ENCODE data around the gene IL37. TPM values are rescaled to one million over a fixed set of nuclear protein-coding genes. Genes with fewer than 3 reads are reported as not detected.

Gene IL37
- total RNA-seq, 1 experiment from 2014 or later: 0.36 TPM

DNA sequence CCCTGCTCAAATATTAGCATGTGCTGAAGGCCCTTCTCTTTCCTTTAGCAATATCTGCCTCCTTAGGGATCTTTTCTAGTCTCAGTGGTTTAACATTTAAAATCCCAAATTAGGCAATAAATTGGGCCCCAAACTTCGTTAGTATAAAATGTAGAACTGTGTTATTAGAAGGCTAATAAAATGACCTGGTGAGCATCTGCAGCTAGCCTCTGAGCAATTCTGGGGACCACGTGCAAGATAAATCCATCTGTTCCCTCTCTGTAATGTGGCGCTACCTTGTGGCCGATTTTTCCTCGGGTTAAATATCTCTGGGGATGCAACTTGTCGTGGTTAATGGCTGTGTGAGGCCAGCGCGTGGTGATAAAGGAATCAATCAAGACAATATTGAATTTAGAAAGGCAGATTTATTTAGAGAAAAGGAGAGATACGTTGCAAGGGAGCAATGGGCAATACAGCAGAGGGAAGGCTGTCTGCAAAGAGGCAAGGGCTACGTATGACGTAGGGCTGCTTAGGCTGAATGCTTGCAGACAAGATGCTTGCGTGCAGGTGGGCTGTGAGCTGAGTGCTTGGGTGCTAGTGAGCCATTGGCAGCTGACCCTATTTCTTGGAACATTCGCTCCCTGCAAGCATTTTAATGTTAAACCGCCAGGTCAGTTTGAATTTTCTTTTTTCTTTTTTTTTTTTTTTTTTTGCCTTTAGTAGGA, 48.3 kb downstream of the IL37 start:
- DNase-seq (ENCODE audit: low read depth): peak; percentile 16

DNA sequence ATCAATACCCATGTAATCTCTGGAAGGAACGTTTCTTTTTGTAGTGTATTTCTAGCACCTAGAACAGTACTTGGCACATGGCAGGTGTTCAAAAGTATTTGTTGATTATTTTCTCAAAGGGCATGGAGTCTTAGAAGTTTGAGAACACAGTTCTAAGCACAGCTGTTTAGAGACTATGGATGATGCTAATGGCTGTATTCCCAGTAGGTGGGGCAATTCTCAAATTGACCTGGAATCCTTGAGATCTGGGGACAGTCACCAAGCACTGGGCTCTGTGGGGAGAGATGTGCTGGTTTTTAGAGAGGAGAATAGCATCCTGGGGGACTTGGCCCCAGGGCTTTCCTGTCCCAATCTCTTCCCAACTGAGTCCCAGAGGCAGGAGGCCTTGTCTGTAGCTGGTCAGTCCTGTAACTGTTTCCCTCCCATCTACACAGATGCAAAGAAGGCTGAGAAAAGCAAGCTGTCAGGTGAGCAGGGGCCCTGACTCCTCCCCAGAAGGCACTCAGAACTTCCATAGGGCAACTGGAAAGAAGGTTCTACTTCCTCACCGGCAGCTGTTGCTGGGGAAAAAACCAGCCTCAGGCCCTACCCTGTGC, 49.4 kb downstream of the IL37 start:
- no peak for DNase-seq (ENCODE audit: low read depth)

DNA sequence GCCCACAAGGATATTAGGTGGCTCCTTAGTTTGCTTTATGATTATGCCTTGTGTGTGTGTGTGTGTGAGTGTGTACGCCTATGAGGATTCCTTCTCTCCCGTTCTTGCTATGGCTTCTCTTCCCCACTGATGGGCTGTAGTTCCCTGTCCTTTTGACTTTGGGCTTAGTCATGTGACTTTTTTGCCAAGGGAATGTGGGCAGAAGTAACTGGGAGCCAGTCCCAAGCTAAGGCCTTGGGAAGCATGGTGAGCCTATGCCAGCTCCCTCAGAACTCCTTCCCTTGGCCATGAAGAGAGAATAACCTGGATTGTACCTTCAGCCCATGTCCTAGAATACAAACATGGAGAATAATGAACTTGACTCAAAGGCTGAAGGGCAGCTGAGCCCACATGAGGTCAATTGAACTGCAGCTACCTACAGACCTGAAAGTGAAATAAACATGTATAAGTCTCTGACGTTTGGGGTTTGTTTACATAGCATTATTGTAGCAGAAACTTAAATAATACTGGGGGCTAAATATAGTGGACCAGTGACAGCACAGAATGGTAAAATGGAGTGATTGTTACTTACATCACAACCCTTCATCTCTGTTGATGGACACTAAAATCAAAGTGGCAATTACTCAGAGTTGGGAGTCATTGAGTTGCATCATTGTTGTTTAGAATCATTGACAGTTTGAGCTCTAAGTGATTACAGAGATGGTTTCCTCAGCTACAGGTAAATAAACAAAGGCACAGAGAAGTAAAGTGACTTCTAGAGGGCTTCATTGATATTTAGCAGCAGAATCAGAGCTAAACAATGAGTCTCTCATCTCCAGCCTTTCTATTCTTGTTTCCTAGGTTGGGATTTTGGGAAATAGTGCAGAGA, 51.6 kb downstream of the IL37 start:
- no peak for DNase-seq (ENCODE audit: low read depth)

DNA sequence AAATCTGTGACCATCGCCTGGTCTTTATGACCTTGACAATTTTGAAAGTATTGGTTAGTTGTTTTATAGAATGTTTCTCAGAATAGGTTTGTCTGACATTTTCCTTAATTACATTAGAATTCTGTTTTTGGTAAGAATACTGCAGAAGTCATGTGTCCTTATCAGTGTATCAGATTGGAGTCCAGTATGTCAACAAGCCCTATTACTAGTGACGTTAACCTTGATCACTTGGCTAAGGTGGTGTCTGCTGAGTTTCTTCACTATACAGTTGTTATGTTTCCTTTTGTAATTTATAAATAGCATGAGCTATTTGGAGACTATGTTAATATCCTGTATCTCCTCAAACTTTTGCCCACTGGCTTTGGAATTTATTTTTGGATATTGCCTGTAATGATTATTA, 56.1 kb downstream of the IL37 start:
- no peak for DNase-seq (ENCODE audit: low read depth)

Other genes with a start within 250 kb of the IL37 start
- not detected in 2 replicates for gene NT5DC4, start 190.1 kb upstream of the IL37 start, total RNA-seq (2014; rRNA removed; shearing (Covaris generic))
- 47.1 and 61.9 TPM in 2 replicates for gene CKAP2L, start 146.6 kb upstream of the IL37 start, total RNA-seq (2014; rRNA removed; shearing (Covaris generic))
- gene IL1A, start 126.7 kb upstream of the IL37 start, total RNA-seq (2014; rRNA removed; shearing (Covaris generic)): 1.9 and 2.3 TPM in 2 replicates
- 57.5 and 71.6 TPM in 2 replicates for gene IL1B, start 74.4 kb upstream of the IL37 start, total RNA-seq (2014; rRNA removed; shearing (Covaris generic))
- gene IL36G, start 66.8 kb downstream of the IL37 start, total RNA-seq (2014; rRNA removed; shearing (Covaris generic)): 0.24 and 0.59 TPM in 2 replicates
- gene IL36A, start 94.3 kb downstream of the IL37 start, total RNA-seq (2014; rRNA removed; shearing (Covaris generic)): not detected in 2 replicates
- not detected in 2 replicates for gene IL36B, start 141.7 kb downstream of the IL37 start, total RNA-seq (2014; rRNA removed; shearing (Covaris generic))
- gene IL36RN, start 148.0 kb downstream of the IL37 start, total RNA-seq (2014; rRNA removed; shearing (Covaris generic)): not detected in 2 replicates
- gene IL1F10, start 156.8 kb downstream of the IL37 start, total RNA-seq (2014; rRNA removed; shearing (Covaris generic)): not detected in 2 replicates
- 0.48 TPM in 1 of 2 replicates, not detected in the other for gene IL1RN, start 216.4 kb downstream of the IL37 start, total RNA-seq (2014; rRNA removed; shearing (Covaris generic))

Data from RPMI7951 (cell line).